Measurements from ENCODE around the gene ZBTB16.

DNA sequence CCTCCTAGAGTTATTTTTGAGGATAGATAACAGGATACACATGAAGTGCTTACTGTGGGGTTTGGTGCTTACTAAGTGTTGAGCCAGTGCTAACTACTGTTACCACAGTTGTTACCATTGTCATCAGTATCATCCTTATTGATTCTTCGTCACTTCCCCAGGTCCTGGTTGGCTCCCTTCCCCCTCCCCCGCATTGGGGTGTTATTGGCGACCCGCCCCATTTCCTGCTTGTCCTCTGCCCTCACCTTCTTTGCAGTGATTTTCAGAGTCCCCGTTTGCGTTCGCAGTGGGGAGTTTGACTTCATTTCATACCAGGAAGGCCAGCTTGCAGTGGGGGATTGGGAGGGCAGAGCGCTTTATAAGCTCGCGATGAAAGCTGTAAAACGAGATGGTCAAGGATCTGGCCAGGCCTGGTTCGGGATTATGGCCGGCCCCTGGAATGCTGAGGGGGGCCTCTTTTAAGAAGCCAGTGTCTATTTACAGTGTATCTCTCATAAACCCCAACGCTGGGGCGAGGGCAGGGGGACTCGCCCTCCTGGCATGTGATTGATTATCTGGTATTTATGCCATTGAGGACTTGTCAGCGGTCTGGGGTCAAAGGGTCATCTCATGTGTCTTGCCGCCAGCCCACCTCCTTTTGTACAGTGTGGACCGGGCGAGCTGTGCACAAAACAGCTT lies 152.1 kb downstream of the ZBTB16 start:
- TF ChIP-seq, protein P1, sequence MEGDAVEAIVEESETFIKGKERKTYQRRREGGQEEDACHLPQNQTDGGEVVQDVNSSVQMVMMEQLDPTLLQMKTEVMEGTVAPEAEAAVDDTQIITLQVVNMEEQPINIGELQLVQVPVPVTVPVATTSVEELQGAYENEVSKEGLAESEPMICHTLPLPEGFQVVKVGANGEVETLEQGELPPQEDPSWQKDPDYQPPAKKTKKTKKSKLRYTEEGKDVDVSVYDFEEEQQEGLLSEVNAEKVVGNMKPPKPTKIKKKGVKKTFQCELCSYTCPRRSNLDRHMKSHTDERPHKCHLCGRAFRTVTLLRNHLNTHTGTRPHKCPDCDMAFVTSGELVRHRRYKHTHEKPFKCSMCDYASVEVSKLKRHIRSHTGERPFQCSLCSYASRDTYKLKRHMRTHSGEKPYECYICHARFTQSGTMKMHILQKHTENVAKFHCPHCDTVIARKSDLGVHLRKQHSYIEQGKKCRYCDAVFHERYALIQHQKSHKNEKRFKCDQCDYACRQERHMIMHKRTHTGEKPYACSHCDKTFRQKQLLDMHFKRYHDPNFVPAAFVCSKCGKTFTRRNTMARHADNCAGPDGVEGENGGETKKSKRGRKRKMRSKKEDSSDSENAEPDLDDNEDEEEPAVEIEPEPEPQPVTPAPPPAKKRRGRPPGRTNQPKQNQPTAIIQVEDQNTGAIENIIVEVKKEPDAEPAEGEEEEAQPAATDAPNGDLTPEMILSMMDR (conservative IDR thresholded peaks at IDR 0.05; ENCODE audit: low read depth in 2 of 2), result no peak
- no peak for TF ChIP-seq ZNF331 (CRISPR knock-in tag; IDR thresholded peaks at IDR 0.05; ENCODE audit: low read depth)
- TF ChIP-seq POLR2AphosphoS5 (IDR thresholded peaks at IDR 0.05; ENCODE audit: low read depth), result no peak
- TF ChIP-seq NANOG (IDR thresholded peaks at IDR 0.05; ENCODE audit: borderline replicate concordance), result no peak
- TF ChIP-seq JUNB (IDR thresholded peaks at IDR 0.05; ENCODE audit: unreplicated experiment), result no peak
- TF ChIP-seq EZH2phosphoT487 (IDR thresholded peaks at IDR 0.05; ENCODE audit: unreplicated experiment), result no peak
- TF ChIP-seq CREB1 (CRISPR knock-in tag; IDR thresholded peaks at IDR 0.05; ENCODE audit: low read depth), result no peak
- TF ChIP-seq, protein P2, sequence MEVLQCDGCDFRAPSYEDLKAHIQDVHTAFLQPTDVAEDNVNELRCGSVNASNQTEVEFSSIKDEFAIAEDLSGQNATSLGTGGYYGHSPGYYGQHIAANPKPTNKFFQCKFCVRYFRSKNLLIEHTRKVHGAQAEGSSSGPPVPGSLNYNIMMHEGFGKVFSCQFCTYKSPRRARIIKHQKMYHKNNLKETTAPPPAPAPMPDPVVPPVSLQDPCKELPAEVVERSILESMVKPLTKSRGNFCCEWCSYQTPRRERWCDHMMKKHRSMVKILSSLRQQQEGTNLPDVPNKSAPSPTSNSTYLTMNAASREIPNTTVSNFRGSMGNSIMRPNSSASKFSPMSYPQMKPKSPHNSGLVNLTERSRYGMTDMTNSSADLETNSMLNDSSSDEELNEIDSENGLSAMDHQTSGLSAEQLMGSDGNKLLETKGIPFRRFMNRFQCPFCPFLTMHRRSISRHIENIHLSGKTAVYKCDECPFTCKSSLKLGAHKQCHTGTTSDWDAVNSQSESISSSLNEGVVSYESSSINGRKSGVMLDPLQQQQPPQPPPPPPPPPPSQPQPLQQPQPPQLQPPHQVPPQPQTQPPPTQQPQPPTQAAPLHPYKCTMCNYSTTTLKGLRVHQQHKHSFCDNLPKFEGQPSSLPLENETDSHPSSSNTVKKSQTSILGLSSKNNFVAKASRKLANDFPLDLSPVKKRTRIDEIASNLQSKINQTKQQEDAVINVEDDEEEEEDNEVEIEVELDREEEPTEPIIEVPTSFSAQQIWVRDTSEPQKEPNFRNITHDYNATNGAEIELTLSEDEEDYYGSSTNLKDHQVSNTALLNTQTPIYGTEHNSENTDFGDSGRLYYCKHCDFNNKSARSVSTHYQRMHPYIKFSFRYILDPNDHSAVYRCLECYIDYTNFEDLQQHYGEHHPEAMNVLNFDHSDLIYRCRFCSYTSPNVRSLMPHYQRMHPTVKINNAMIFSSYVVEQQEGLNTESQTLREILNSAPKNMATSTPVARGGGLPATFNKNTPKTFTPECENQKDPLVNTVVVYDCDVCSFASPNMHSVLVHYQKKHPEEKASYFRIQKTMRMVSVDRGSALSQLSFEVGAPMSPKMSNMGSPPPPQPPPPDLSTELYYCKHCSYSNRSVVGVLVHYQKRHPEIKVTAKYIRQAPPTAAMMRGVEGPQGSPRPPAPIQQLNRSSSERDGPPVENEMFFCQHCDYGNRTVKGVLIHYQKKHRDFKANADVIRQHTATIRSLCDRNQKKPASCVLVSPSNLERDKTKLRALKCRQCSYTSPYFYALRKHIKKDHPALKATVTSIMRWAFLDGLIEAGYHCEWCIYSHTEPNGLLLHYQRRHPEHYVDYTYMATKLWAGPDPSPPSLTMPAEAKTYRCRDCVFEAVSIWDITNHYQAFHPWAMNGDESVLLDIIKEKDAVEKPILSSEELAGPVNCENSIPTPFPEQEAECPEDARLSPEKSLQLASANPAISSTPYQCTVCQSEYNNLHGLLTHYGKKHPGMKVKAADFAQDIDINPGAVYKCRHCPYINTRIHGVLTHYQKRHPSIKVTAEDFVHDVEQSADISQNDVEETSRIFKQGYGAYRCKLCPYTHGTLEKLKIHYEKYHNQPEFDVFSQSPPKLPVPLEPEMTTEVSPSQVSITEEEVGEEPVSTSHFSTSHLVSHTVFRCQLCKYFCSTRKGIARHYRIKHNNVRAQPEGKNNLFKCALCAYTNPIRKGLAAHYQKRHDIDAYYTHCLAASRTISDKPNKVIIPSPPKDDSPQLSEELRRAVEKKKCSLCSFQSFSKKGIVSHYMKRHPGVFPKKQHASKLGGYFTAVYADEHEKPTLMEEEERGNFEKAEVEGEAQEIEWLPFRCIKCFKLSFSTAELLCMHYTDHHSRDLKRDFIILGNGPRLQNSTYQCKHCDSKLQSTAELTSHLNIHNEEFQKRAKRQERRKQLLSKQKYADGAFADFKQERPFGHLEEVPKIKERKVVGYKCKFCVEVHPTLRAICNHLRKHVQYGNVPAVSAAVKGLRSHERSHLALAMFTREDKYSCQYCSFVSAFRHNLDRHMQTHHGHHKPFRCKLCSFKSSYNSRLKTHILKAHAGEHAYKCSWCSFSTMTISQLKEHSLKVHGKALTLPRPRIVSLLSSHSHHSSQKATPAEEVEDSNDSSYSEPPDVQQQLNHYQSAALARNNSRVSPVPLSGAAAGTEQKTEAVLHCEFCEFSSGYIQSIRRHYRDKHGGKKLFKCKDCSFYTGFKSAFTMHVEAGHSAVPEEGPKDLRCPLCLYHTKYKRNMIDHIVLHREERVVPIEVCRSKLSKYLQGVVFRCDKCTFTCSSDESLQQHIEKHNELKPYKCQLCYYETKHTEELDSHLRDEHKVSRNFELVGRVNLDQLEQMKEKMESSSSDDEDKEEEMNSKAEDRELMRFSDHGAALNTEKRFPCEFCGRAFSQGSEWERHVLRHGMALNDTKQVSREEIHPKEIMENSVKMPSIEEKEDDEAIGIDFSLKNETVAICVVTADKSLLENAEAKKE (CRISPR knock-in tag; IDR thresholded peaks at IDR 0.05), result no peak
- TF ChIP-seq EZH2 (IDR thresholded peaks at IDR 0.05; ENCODE audit: low read depth, unreplicated experiment), result no peak
- TF ChIP-seq, protein P3, sequence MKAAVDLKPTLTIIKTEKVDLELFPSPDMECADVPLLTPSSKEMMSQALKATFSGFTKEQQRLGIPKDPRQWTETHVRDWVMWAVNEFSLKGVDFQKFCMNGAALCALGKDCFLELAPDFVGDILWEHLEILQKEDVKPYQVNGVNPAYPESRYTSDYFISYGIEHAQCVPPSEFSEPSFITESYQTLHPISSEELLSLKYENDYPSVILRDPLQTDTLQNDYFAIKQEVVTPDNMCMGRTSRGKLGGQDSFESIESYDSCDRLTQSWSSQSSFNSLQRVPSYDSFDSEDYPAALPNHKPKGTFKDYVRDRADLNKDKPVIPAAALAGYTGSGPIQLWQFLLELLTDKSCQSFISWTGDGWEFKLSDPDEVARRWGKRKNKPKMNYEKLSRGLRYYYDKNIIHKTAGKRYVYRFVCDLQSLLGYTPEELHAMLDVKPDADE (IDR thresholded peaks at IDR 0.05), result no peak
- TF ChIP-seq, protein P4, sequence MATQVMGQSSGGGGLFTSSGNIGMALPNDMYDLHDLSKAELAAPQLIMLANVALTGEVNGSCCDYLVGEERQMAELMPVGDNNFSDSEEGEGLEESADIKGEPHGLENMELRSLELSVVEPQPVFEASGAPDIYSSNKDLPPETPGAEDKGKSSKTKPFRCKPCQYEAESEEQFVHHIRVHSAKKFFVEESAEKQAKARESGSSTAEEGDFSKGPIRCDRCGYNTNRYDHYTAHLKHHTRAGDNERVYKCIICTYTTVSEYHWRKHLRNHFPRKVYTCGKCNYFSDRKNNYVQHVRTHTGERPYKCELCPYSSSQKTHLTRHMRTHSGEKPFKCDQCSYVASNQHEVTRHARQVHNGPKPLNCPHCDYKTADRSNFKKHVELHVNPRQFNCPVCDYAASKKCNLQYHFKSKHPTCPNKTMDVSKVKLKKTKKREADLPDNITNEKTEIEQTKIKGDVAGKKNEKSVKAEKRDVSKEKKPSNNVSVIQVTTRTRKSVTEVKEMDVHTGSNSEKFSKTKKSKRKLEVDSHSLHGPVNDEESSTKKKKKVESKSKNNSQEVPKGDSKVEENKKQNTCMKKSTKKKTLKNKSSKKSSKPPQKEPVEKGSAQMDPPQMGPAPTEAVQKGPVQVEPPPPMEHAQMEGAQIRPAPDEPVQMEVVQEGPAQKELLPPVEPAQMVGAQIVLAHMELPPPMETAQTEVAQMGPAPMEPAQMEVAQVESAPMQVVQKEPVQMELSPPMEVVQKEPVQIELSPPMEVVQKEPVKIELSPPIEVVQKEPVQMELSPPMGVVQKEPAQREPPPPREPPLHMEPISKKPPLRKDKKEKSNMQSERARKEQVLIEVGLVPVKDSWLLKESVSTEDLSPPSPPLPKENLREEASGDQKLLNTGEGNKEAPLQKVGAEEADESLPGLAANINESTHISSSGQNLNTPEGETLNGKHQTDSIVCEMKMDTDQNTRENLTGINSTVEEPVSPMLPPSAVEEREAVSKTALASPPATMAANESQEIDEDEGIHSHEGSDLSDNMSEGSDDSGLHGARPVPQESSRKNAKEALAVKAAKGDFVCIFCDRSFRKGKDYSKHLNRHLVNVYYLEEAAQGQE (IDR thresholded peaks at IDR 0.05; ENCODE audit: unreplicated experiment), result no peak
- TF ChIP-seq STAT1 (IDR thresholded peaks at IDR 0.05; ENCODE audit: unreplicated experiment), result no peak
- no peak for TF ChIP-seq ZNF114 (CRISPR knock-in tag; IDR thresholded peaks at IDR 0.05)

Data from GM23338 (cell line).